Renal cortex interstitium (tissue), 11 donors: ENCODE results near the gene GSTM5. TPM values are rescaled to one million over a fixed set of nuclear protein-coding genes. Genes with fewer than 3 reads are reported as not detected.
A peak's percentile ranks its signal among the peaks of the same experiment; 100 is the strongest.
"Not testable (repeated sequence)": the region's sequence is repeated elsewhere in the genome, so short reads cannot be mapped to it uniquely, and the experiment has no call there.

Source experiments
- DNase-seq, 11 donors: peaks; one replicate each; pipeline ENCODE4 v3.0.0-alpha.2; 2013; ENCODE audit warnings: low read depth in 9 of 11, low spot score in 4 of 11; ENCODE audit errors: extremely low read depth in 1 of 11
- polyA plus RNA-seq, 3 donors: library from polyadenylated mRNA; unstranded; fragments of 120-200 nt; gene quantifications; one replicate each; pipeline ENCODE4 v1.2.1, GENCODE V29; 2013; ENCODE audit not compliant: insufficient read length in 3 of 3

GSTM5 gene
- polyA plus RNA-seq, 3 donors = 42.1 to 65.8 (median 42.5) TPM

GRCh38 chr1:109751531-109752260 is 39.6 kb downstream of the GSTM5 start:
- no peak for DNase-seq

GRCh38 chr1:109754738-109755137 is 42.7 kb downstream of the GSTM5 start:
- no peak for DNase-seq

- not testable (repeated sequence) for DNase-seq
These were observed 44.3 kb downstream of the GSTM5 start for GRCh38 chr1:109756325-109756724.

GRCh38 chr1:109756848-109757521 is 44.9 kb downstream of the GSTM5 start:
- DNase-seq = no peak

- no peak for DNase-seq
These were observed 46.1 kb downstream of the GSTM5 start for GRCh38 chr1:109757936-109758786.

- DNase-seq = no peak
These were observed 47.7 kb downstream of the GSTM5 start for GRCh38 chr1:109759513-109760334.

GRCh38 chr1:109760581-109761226 is 48.7 kb downstream of the GSTM5 start:
- no peak for DNase-seq

- peak in 1 of 11 donors; percentile 34 for DNase-seq
These were observed 49.4 kb downstream of the GSTM5 start for GRCh38 chr1:109761227-109762038.

- DNase-seq = no peak
These were observed 50.1 kb downstream of the GSTM5 start for GRCh38 chr1:109762039-109762585.

GRCh38 chr1:109762821-109763645 is 51.0 kb downstream of the GSTM5 start:
- peak in 2 of 11 donors; percentile 30 to 35 for DNase-seq

- DNase-seq = no peak
These were observed 51.8 kb downstream of the GSTM5 start, which contains the start of gene EPS8L3 for GRCh38 chr1:109763646-109764415. Gene EPS8L3 (minus strand): TSS chr1:109763923. CDS start chr1:109761749, 2,174 bp downstream.

GRCh38 chr1:109764561-109765482 is 52.8 kb downstream of the GSTM5 start:
- no peak for DNase-seq

- no peak for DNase-seq
These were observed 53.4 kb downstream of the GSTM5 start for GRCh38 chr1:109765483-109765815.

- DNase-seq = no peak
These were observed 54.0 kb downstream of the GSTM5 start for GRCh38 chr1:109765896-109766615.
